SK-N-DZ (cell line): Measurements from ENCODE around the gene INPP4A.

Experiments used
- DNase-seq: peaks from one replicate; pipeline ENCODE4 v3.0.0-alpha.2; 2015; ENCODE audit warnings: low spot score

Gene INPP4A

DNA sequence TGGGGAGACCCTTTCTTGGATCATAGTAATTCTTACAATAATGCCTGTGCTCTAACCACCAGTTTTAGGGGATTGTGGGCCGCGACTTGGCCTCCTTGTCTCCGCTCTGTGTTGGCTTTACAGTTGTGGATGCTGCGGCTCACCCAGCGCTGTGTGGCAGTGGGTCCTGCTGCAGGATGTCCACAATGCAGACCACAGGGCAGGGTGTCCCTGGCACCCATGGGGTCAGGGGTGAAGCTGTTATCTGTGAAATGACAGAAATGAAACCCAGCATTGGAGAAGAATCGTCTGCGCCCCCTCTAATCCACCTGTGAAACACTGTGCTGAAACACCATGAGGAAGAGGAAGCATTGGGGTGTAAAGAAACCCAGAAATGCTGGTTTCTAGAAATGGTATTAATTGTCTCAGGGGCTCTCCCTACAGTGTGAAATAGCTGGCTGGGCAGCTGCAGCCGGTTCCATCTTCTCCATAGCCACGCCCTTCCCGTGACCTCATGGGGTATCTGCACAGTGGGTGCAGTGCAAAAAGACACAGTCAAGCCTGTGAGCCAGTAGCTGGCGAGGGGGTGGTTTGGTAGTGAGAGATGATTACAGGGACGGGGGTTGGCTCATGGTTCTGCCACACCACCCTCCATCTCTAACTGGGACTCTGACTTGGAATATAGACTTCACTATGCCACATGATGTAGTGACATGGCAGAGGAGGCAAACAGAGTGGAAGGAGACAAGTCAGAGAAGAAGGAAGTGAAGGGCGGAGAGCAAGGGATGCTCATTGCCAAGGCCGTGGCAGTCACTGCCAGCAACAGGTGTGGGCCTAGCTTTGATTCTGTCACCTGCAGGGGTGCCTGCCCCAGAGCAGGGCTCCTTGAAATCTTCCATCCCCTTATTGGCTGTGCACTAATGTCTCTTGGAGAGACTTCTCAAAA lies 16.2 kb downstream of the INPP4A start:
- DNase-seq = no peak

- no peak for DNase-seq
Measured at GRCh38 chr2:98461498-98462049, 16.9 kb downstream of the INPP4A start.

- no peak for DNase-seq
Measured at GRCh38 chr2:98463081-98463481, 18.4 kb downstream of the INPP4A start.

DNA sequence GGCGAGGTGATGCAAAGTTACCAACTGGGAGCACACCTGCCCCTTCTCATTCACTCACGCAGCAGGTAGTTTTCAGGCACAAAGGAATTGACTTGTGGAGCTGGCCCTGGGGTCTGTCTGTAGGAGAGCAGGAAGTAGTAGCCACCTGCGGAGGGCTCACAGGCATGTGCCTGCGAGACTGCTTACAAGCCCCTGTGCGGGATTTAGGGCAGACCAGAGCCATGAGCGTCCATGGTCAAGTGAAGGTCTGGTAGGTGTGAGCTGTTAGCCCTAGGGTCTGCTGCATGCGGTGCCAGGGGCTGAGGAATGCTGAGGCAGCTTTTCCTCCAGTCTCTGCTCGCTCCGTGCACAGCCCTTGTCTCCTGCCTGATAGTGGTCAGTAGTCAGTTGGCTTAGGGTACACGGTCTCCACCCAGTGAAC lies 18.9 kb downstream of the INPP4A start:
- DNase-seq = no peak

DNA sequence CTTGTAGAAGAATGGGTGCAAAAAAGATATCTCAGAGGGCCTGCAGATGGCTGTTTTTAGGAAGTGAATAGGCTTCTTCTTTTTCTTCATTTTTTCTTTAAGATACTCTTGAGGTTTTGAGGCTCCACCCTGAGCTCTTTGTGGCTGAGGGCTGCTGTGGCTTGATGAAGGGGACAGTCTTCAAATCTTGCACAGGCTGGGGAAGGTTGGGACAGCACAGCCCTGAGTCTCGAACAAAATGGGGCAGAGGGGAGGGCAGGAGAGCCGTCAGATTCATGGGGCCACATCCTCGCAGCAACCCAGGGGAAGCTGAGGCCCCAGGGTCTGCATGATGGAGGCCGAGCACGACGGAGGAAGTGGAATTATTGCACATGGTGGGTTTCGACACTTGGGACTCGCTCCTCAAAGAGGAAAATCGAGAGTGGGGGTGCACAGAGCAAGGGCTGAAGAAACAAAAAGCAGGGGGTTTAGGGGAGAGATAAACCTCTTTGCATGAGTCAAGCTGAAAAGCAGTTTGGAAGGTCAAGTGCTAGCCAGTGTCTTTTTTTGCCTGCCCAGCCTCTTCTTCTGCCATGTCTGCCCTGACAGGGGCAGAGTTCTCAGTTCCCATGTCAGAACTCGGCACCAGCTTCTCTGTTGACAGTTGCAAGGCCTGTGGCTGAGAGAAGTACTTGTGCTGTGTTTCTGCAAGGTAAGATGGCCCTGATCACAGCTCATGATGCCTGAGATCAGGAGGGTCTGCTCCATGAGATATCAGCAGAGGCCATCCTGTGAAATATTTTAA lies 19.5 kb downstream of the INPP4A start:
- DNase-seq = no peak

- DNase-seq = no peak
Measured at GRCh38 chr2:98464772-98465310, 20.2 kb downstream of the INPP4A start.

DNA sequence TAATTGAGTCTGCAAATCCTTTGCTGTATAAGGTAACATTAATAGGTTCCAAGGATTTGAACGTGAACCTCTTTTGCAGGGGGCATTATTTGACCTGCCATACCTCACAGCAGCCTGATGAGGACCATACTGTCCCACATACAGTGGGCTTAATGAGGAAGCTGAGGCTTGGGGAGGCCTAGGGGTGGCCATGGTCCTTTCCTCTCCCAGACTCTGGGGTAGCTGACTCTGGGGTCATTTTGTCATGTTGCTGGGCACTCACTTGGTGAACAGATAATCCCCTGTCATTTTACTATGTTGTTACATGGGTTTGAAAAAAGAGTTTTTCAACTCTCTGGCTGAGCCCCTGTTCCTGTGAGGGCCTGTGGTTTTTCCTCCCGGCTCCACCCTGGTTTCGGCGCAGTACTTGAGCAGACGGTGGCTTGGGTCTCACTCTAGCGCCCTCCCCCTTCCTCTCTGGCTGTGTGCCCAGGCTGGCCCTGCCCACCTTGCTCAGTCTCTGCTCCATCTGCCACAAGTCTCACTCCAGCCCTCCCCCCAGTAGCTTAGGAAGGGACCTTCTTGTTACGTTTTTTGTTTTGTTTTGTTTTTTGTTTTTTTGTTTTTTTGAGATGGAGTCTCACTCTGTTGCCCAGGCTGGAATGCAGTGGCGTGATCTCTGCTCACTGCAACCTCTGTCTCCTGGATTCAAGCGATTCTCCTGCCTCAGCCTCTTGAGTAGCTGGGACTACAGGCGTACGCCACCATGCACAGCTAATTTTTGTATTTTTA lies 21.0 kb downstream of the INPP4A start:
- DNase-seq = no peak

DNA sequence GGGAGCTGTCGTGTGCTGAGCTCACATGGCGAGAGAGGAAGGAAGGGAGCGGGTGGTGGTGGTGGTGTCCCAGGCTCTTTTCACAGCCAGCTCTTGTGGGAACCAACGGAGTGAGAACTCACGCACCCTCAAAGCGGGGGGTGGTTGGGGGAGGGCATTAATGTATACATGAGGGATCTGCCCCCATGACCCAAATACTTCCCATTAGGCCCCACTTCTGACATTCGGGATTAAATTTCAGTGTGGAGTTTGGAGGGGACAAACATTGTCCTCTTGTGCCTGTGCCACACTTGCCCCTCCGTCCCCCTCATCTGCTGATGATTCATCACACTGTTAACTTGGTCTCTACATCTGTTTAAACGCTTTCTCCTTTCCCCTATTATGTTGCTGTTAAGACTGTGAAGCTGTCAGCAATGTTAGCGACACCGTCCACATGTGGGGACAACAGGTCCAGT lies 22.5 kb downstream of the INPP4A start:
- DNase-seq = no peak

GRCh38 chr2:98467652-98468051 lies 23.0 kb downstream of the INPP4A start:
- no peak for DNase-seq

DNA sequence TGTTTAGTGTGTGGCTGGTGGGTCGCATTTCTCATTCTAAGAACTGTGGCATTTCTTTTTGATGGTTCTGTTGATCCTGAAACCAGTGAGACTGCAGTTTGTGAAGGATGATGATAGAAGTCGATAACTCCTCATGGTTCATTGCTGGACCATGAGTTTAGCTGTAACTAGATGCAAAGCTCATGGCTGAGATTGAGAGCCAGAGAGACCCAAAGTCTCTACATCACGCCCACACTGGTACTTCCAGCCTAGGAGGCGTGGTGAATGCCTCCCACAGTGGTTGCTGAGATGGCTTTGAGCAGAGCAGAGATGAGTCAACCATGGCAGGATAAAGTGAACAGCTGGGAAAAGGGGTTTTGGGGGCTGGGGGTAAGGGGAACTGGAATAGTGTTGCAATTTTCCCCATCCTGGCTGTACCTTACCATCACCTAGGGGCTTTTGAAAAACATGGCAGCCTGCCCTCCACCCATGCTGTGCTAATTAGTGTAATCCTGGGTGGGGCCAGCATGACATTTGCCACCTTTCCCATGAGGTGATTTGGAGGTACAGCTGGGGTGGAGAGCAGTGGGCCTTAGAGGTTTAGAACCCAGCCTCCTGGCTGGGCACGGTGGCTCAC lies 24.1 kb downstream of the INPP4A start:
- DNase-seq = no peak

DNA sequence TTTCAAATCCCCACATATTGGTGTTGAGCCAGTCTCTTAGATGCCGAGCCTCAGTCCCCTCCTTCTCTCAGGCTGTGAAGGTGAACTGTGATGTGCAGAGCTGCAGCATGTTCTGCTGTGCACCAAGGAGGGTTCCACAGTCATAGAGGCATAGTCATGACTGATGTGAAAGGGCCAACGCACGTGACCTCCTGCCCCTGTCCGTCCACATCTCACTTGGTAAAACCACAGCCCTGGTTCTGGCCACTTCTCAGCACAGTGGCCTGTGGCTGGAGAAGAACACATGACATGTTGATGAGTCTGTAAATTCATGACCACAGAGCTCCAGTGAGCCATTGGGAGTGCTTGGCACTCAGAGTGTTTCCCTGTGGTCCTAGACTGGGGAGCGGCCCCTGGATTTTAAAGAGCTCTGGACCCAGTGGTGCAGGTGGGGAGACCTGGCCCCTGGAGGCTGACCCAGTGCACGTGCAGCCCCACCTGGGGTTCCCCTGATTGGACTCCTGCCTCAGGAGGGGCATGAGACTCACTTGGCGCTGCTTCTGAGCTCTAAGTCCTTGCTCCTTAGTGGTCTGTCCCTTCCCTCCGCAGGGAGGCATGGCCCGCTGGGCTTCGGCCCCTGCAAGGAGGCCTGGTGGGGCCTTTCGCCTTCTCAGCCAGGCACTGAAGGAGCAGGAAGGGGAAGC lies 25.3 kb downstream of the INPP4A start:
- DNase-seq = no peak

DNA sequence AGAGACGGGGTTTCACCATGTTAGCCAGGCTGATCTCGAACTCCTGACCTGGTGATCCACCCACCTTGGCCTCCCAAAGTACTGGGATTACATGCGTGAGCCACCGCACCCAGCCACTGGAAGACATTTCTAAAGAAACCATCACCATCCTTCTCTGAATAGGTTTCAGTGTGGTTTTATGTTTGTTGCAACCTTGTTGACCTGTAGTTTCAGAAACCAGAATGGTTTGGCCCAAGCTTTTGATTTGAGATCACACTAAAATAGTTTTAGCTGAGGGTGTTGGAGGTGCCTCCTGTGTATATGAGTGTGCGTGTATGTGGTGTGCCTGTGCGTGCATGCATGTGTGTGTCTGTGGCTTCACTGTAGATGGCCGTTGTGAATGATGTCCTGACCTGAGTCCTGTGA lies 26.2 kb downstream of the INPP4A start:
- DNase-seq = no peak

- no peak for DNase-seq
Measured at GRCh38 chr2:98471402-98472131, 26.9 kb downstream of the INPP4A start.

DNA sequence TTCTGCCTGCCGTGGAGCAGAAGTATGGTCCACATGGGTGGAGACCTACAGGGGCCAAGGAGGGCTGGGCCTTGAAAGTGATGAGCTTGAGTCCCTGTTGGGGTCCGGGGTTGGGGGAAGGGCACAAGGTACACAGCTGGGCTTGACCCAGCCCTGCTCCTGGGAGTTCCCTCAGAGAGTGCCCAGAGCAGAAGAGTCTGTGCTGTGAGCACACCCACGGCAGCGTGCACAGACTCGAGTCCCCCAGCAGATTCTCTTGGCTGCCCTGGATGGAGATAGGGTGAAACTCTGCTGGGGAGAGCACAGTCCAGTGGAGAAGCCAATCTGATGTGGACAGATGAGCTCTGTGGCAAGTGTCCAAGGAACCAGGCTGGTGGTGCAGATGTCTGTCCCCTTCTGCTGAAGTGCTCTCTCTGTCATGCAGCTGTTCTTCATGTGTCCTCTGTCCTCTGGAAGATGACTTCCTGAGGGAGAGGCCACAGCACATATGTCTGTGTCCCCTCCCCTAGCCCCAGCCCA lies 27.5 kb downstream of the INPP4A start:
- DNase-seq = no peak

- DNase-seq = no peak
Measured at GRCh38 chr2:98472961-98473746, 28.5 kb downstream of the INPP4A start.

- DNase-seq = no peak
Measured at GRCh38 chr2:98473995-98474780, 29.5 kb downstream of the INPP4A start.

GRCh38 chr2:98474979-98475632 lies 30.4 kb downstream of the INPP4A start:
- DNase-seq = no peak
